GM15510 (cell line): ENCODE measurements around the gene PATZ1.

ENCODE experiments used
- POLR2A ChIP-seq: IDR thresholded peaks from 3 replicates; pipeline ENCODE4 v1.6.1; 2011; ENCODE audit warnings: borderline replicate concordance; ENCODE audit not compliant: insufficient read length; ENCODE audit errors: extremely low read depth

The PATZ1 gene

GRCh38 chr22:31295831-31296657 is 50.1 kb downstream of the PATZ1 start:
- TF ChIP-seq POLR2A, result no peak

- TF ChIP-seq POLR2A, result no peak
Measured at GRCh38 chr22:31295360-31295759, 50.8 kb downstream of the PATZ1 start.

- TF ChIP-seq POLR2A, result no peak
Measured at GRCh38 chr22:31292236-31292989, 53.7 kb downstream of the PATZ1 start, which contains the start of gene PIK3IP1. Gene PIK3IP1, minus strand, starts transcription at chr22:31292488. Its CDS starts 144 bp downstream, at chr22:31292344.

GRCh38 chr22:31291481-31292235 is 54.5 kb downstream of the PATZ1 start:
- no peak for TF ChIP-seq POLR2A

DNA sequence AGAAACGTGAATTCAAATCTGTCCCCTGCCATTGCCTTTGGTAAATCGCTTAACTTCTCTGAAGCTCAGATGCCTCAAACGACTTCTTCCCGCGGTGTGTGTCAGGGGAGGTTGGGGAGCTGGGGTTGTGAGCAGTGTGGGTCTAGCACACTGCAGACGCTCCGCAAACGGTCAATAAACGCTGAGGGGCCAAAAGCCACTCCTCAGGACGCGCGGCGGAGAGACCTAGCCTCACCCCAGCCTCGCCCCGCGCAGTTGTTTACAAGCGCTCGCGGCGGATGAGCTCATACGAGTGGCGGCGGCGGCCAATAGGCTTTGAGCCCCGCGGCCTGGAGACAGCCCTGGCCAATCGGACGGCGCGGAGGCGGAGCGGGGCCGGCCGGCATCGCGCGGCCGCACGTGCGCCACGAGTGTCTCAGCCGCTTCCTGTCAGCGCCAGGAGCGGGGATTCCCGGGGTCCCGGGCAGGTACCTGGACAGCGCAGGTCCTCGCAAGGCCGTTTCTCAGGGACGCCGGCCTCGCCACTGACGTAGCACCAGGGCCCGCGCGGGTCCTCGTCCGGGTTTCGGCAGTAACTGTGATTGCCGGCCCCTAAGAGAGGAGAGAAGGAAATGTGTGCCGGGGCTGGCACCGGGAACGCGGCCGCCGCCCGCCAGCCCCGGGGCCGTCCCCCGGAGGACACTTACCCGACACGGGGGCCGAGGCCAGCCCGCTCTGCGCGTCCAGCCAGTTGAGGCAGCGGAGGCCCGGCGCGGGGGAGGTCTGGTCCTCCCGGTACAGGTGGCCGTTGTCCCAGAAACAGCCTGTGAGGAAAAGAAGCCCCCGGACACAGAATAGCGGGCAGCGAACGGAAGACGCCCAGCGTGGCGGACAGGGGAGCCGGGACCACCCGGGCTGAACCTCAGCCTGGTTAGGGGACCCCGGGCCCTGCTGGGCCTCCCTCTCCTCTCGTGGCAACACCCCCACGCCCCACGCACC is 55.4 kb downstream of the PATZ1 start:
- TF ChIP-seq POLR2A, result peak; percentile 55

DNA sequence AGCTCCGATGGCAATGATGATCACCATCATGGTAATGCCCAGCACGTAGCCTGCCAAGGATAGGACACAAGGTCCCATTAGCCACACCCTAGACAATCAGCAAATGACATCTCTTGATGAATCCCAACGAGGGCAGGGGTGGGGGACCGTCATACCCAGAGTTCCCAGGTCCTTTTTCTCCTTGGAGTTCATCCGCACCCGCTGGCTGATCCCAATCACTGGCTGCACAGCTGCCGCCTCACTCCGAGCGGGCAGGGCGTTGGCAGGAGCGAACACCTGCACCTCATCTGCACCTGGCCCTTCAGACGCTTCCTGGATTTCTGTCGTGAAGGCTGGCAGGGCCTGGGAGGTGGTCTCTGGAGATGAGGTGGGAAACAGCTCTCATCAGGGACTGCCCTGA is 56.8 kb downstream of the PATZ1 start:
- no peak for TF ChIP-seq POLR2A

DNA sequence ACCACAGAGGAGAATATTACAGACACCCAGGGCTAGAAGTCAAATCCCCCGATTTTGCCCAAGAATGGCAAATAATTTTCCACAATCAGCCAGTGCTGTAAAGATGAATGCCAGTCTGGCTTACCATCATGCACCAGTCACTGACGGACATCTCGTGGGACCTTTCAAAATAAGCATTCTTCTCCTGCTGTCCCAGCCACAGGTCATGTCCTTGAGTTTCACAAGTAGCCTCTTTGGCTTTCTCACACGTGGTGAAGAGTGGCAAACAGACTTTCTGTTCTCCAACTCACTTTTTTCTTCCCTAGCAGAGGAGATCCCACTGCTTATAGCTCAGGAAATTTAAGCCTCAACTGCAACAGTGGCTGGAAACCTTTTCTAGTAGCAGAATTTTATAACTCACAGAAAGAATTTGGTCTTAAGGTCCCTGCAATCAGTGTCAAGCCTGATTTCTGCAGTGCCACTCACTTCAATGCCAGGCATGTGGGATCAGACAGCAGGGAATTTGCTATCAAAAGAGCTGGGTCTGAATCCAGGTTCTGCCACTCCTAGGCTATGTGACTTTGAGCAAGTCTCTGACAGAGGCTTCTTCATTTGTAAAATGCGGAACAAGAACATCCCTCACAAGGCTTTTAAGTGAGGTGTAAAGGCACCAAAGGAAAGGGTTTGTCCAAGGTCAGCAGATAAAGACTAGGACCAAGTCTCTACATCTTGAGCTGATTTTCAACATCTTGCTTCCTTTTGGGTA is 57.5 kb downstream of the PATZ1 start:
- no peak for TF ChIP-seq POLR2A

DNA sequence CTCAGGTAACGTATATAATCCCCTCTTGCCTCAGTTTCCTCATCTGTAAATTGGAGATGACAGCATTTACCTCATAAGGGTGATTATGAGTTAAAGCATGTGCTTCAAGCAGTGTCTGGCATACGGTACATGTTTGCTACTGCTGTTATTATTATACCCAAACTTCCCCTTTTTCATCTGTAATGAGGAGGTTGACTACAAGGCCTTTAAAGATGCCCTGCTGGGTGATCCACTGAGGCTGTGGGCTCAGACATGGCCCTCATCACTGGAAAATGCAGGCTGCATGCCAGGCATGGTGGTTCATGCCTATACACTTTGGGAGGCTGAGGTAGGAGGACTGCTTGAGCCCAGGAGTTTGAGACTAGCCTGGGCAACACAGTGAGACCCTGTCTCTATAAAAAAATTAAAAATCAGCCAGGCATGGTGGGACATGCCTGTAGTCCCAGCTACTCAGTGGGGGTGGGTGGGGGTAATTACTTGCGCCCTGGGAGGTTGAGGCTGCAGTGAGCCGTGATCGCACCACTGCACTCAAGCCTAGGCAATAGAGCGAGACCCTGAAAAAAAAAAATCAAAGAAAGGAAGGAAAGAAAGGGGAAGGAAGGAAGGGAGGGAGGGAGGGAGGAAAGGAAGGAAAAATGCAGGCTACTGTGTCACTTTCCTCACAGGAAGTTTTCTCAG is 58.2 kb downstream of the PATZ1 start:
- TF ChIP-seq POLR2A, result no peak

DNA sequence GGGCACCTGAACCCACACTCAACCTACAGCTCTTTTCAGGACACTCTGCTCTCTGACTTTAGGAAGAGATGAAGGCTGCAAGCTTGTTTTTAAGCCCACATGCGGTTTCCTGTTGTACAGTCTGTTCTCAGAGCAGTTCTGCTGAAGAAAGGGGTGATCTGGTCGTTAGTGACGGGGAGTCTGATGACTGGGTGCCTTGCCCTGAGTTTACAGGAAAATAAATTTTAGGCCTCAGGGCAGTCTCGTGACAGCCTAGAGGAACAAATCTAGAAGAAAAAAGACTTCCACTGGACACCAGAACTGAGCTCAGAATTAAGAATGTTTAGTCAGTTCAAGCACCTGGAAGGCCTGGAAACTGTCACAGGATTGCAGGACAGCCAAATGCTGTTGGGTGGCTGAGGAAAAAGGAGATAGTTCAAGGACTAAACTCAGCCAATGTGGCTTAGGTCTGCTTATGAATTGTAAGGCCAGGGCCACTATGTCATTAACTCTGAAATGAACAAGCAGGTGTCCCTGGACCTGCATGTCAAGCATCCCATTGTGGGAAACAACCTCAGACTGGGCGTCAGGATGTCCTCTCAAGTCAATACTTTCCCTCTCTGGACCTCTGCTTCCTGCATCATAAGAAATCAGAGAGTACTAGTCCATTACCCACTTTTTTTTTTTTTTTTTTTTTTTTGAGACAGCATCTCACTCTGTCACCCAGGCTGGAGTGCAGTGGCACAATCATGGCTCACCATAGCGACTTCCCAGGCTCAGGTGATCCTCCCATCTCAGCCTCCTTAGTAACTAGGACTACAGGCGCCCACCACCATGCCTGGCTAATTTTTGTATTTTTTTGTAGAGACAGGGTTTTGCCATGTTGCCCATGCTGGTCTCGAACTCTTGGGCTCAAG is 59.5 kb downstream of the PATZ1 start:
- TF ChIP-seq POLR2A, result no peak

- TF ChIP-seq POLR2A, result no peak
Measured at GRCh38 chr22:31284281-31285155, 61.6 kb downstream of the PATZ1 start.
